MM.1S (cell line): ENCODE measurements around the gene RANBP1.

ENCODE experiments used
- CTCF ChIP-seq: fragments of 300-600 bp; sonication (generic); IDR thresholded peaks from 2 replicates; pipeline ENCODE4 v1.5.1; 2016; ENCODE audit warnings: antibody characterized with exemption, low read length, mixed read lengths
- EZH2 ChIP-seq: fragments of 300-600 bp; sonication (generic); optimal IDR thresholded peaks from 2 replicates; pipeline ENCODE3; 2017; ENCODE audit warnings: low read depth, mild to moderate bottlenecking, antibody characterized with exemption, low read length, mixed read lengths

- TF ChIP-seq CTCF = no peak
- no peak for TF ChIP-seq EZH2
These were observed 15.6 kb downstream of the RANBP1 start, which contains the start of gene ZDHHC8 for GRCh38 chr22:20131597-20131858.
